Measurements from ENCODE around the gene LRRC43. TPM values are rescaled to one million over a fixed set of nuclear protein-coding genes. Genes with fewer than 3 reads are reported as not detected.

LRRC43 gene
- total and polyA plus RNA-seq, 2 experiments from 2014 or later = 2.0 to 5.2 TPM

- H3K27ac ChIP-seq = no peak overlapping the region
- no peak for TF ChIP-seq CTCF (IDR thresholded peaks at IDR 0.05; ENCODE audit: low read depth, low read length)
- no peaks in the 10 kb centered on the region for H3K4me1 ChIP-seq (ENCODE audit: low read depth)
- no peak for DNase-seq (ENCODE audit: low read depth in 1 of 2, low spot score in 1 of 2)
- H3K9me3 ChIP-seq (ENCODE audit: low read depth) = no peaks in the 10 kb centered on the region
- H3K36me3 ChIP-seq = peaks cover 2% of the 10 kb centered on the region
- H3K27me3 ChIP-seq = no peaks in the 10 kb centered on the region
- H3K4me3 ChIP-seq = no peak overlapping the region
These were observed 44.7 kb upstream of the LRRC43 start for GRCh38 chr12:122138181-122138580.

- Histone ChIP-seq H3K36me3 (peaks cover 2% of the 10 kb centered on the region), H3K4me1 (ENCODE audit: low read depth) (no peaks in the 10 kb centered on the region), H3K9me3 (ENCODE audit: low read depth) (no peaks in the 10 kb centered on the region), H3K27ac (no peak overlapping the region), H3K27me3 (no peaks in the 10 kb centered on the region), H3K4me3 (no peak overlapping the region)
- no peak for DNase-seq (ENCODE audit: low read depth in 1 of 2, low spot score in 1 of 2)
- no peak for TF ChIP-seq CTCF (IDR thresholded peaks at IDR 0.05; ENCODE audit: low read depth, low read length)
These were observed 44.3 kb upstream of the LRRC43 start for GRCh38 chr12:122138616-122139015.

GRCh38 chr12:122139266-122139665 is 43.7 kb upstream of the LRRC43 start:
- H3K4me1 ChIP-seq (ENCODE audit: low read depth) = no peaks in the 10 kb centered on the region
- no peaks in the 10 kb centered on the region for H3K9me3 ChIP-seq (ENCODE audit: low read depth)
- no peak for DNase-seq (ENCODE audit: low read depth in 1 of 2, low spot score in 1 of 2)
- no peak overlapping the region for H3K4me3 ChIP-seq
- H3K27me3 ChIP-seq = no peaks in the 10 kb centered on the region
- TF ChIP-seq CTCF (IDR thresholded peaks at IDR 0.05; ENCODE audit: low read depth, low read length) = no peak
- H3K27ac ChIP-seq = no peak overlapping the region
- peaks cover 2% of the 10 kb centered on the region for H3K36me3 ChIP-seq

- Histone ChIP-seq H3K4me1 (ENCODE audit: low read depth) (no peaks in the 10 kb centered on the region), H3K9me3 (ENCODE audit: low read depth) (no peaks in the 10 kb centered on the region), H3K27ac (no peak overlapping the region), H3K27me3 (no peaks in the 10 kb centered on the region), H3K4me3 (no peak overlapping the region), H3K36me3 (peaks cover 2% of the 10 kb centered on the region)
- no peak for TF ChIP-seq CTCF (IDR thresholded peaks at IDR 0.05; ENCODE audit: low read depth, low read length)
- DNase-seq (ENCODE audit: low read depth in 1 of 2, low spot score in 1 of 2) = no peak
These were observed 43.0 kb upstream of the LRRC43 start for GRCh38 chr12:122139941-122140340.

- TF ChIP-seq CTCF (IDR thresholded peaks at IDR 0.05; ENCODE audit: low read depth, low read length) = no peak
- no peak for DNase-seq (ENCODE audit: low read depth in 1 of 2, low spot score in 1 of 2)
- Histone ChIP-seq H3K27me3 (no peaks in the 10 kb centered on the region), H3K9me3 (ENCODE audit: low read depth) (no peaks in the 10 kb centered on the region), H3K4me1 (ENCODE audit: low read depth) (no peaks in the 10 kb centered on the region), H3K36me3 (peaks cover 2% of the 10 kb centered on the region), H3K27ac (no peak overlapping the region), H3K4me3 (no peak overlapping the region)
These were observed 42.3 kb upstream of the LRRC43 start for GRCh38 chr12:122140467-122141257.

All from cardiac muscle cell (in vitro differentiated cells and primary cell).